ENCODE results near the gene SCGB3A1.

Gene SCGB3A1

DNA sequence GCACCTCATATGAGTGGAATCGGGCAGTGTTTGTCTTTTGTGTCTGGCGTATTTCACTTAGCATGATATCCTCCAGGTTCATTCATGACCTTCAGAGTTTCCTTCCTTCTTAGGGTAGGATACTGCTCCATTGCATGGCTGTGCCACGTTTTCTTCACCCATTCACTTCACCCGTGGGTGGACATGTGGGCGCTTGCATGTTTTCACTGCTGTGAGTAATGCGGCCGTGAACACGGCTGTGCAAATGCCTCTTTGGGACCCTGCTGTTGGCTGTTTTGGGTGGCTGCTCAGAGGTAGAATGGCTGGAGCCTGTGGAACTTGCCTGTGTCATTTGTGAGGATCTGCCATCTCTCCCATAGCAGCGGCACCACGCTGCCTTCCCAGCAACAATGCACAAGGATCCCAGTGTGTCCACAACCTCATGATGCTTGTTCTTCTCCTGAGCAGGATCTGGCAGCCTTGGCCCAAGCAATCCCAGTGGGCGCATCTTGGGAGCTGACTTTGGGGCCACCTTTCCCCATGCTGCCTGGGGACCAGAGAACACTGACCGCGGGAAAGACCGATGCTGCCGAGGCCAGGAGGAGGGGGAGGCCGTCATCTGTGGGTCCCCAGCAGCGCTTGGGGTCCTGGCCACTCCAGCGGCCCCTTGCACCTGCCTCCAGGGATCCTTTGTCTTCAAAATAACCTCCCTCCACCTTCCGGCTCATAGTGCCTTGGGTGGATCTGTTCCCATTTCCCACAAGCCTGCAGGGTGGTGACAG, 2.3 kb upstream of the SCGB3A1 start:
- no peak overlapping the region for H3K9ac ChIP-seq (ENCODE audit: low read length)
- no peak overlapping the region for H3K27ac ChIP-seq (ENCODE audit: low read length)
- H3K36me3 ChIP-seq (replicated peaks; ENCODE audit: low read depth, low read length), result no peaks in the 10 kb centered on the region
- no peaks in the 10 kb centered on the region for H3K27me3 ChIP-seq (ENCODE audit: low read depth, low read length)
- H3K79me2 ChIP-seq (ENCODE audit: low read length), result no peaks in the 10 kb centered on the region
- H4K20me1 ChIP-seq (ENCODE audit: insufficient read depth, low read length), result no peaks in the 10 kb centered on the region
- no peak for TF ChIP-seq EZH2phosphoT487 (IDR thresholded peaks at IDR 0.05; ENCODE audit: low read depth)
- TF ChIP-seq, protein P1, sequence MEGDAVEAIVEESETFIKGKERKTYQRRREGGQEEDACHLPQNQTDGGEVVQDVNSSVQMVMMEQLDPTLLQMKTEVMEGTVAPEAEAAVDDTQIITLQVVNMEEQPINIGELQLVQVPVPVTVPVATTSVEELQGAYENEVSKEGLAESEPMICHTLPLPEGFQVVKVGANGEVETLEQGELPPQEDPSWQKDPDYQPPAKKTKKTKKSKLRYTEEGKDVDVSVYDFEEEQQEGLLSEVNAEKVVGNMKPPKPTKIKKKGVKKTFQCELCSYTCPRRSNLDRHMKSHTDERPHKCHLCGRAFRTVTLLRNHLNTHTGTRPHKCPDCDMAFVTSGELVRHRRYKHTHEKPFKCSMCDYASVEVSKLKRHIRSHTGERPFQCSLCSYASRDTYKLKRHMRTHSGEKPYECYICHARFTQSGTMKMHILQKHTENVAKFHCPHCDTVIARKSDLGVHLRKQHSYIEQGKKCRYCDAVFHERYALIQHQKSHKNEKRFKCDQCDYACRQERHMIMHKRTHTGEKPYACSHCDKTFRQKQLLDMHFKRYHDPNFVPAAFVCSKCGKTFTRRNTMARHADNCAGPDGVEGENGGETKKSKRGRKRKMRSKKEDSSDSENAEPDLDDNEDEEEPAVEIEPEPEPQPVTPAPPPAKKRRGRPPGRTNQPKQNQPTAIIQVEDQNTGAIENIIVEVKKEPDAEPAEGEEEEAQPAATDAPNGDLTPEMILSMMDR (IDR thresholded peaks at IDR 0.05; ENCODE audit: low read depth, low read length), result no peak
- no peak overlapping the region for H3K4me3 ChIP-seq (ENCODE audit: low read length)
- H3K4me2 ChIP-seq (ENCODE audit: low read length), result no peak overlapping the region
- no peak overlapping the region for H2AFZ ChIP-seq (ENCODE audit: low read depth, low read length)
- no peaks in the 10 kb centered on the region for H3K4me1 ChIP-seq (ENCODE audit: low read length)
- H3K9me3 ChIP-seq (ENCODE audit: insufficient read depth, low read length), result no peaks in the 10 kb centered on the region

DNA sequence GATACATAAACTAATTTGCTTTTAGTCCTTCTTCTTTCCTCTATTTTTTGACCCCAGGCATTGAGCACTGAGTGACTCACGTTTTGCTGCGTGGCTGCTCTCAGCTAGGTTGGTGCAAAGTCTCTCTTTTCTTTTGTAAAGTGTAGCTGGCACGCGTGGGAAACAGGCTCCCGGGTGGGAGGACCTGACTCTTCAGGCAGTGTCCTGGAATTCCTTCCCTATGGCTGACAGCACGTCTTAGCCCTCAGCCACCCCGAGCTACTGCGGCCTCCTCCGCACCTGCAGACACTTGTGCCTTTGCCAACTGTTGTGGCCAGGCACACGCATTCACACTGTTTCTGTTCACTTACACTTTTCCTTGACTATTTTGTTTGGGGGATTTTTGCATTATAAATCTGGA, 877 bp upstream of the SCGB3A1 start:
- Histone ChIP-seq H4K20me1 (ENCODE audit: insufficient read depth, low read length) (no peaks in the 10 kb centered on the region), H3K27me3 (ENCODE audit: low read depth, low read length) (no peaks in the 10 kb centered on the region), H3K4me1 (ENCODE audit: low read length) (no peaks in the 10 kb centered on the region), H3K4me2 (ENCODE audit: low read length) (no peak overlapping the region), H3K9ac (ENCODE audit: low read length) (no peak overlapping the region), H3K9me3 (ENCODE audit: insufficient read depth, low read length) (no peaks in the 10 kb centered on the region), H2AFZ (ENCODE audit: low read depth, low read length) (no peak overlapping the region), H3K36me3 (replicated peaks; ENCODE audit: low read depth, low read length) (no peaks in the 10 kb centered on the region), H3K79me2 (ENCODE audit: low read length) (no peaks in the 10 kb centered on the region), H3K4me3 (ENCODE audit: low read length) (no peak overlapping the region), H3K27ac (ENCODE audit: low read length) (no peak overlapping the region)
- TF ChIP-seq, protein P1 (IDR thresholded peaks at IDR 0.05; ENCODE audit: low read depth, low read length), result no peak
- TF ChIP-seq EZH2phosphoT487 (IDR thresholded peaks at IDR 0.05; ENCODE audit: low read depth), result no peak

DNA sequence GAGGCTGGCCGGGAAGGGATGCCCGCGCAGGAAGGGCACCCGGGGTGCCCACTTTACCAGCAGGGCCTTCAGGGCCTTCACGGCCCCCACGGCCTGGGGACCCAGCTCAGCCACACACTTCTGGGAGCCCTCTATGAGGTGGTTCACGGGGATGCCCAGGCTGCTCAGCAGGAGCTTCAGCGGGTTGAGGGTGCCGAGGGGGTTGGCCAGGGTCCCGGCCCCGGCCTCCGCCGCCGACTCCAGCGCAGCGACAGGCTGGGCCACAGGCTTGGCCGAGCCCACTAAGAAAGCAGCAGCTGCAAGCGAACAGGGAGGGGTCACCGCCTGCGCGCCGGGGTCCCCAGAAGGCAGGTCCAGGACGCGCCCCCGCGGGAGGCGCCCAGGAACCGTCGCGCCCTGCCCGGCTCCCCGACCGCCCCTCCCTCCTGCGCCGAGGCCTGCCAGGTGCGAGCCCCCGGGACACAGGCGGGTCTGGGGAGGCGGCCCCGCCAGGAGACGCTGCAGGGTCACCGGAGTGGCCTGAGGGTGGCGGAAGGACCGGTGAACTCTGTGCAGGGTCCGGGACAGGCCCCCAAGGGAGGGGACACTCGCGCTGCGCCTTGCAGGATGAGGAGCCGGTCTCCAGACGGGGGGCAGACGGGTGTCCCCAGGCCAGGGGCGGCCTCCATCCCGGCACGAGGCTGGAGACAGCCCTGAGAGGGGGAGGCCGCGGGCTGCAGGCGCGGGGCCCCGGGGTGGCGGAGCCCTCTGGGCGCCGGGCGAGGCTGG, 572 bp downstream of the SCGB3A1 start:
- H3K79me2 ChIP-seq (ENCODE audit: low read length), result no peaks in the 10 kb centered on the region
- no peaks in the 10 kb centered on the region for H3K4me1 ChIP-seq (ENCODE audit: low read length)
- H3K27ac ChIP-seq (ENCODE audit: low read length), result no peak overlapping the region
- H3K27me3 ChIP-seq (ENCODE audit: low read depth, low read length), result no peaks in the 10 kb centered on the region
- H3K9ac ChIP-seq (ENCODE audit: low read length), result no peak overlapping the region
- no peak overlapping the region for H3K4me2 ChIP-seq (ENCODE audit: low read length)
- no peaks in the 10 kb centered on the region for H4K20me1 ChIP-seq (ENCODE audit: insufficient read depth, low read length)
- no peaks in the 10 kb centered on the region for H3K36me3 ChIP-seq (replicated peaks; ENCODE audit: low read depth, low read length)
- no peaks in the 10 kb centered on the region for H3K9me3 ChIP-seq (ENCODE audit: insufficient read depth, low read length)
- H3K4me3 ChIP-seq (ENCODE audit: low read length), result no peak overlapping the region
- TF ChIP-seq EZH2phosphoT487 (IDR thresholded peaks at IDR 0.05; ENCODE audit: low read depth), result no peak
- TF ChIP-seq, protein P1 (IDR thresholded peaks at IDR 0.05; ENCODE audit: low read depth, low read length), result no peak
- H2AFZ ChIP-seq (ENCODE audit: low read depth, low read length), result no peak overlapping the region

DNA sequence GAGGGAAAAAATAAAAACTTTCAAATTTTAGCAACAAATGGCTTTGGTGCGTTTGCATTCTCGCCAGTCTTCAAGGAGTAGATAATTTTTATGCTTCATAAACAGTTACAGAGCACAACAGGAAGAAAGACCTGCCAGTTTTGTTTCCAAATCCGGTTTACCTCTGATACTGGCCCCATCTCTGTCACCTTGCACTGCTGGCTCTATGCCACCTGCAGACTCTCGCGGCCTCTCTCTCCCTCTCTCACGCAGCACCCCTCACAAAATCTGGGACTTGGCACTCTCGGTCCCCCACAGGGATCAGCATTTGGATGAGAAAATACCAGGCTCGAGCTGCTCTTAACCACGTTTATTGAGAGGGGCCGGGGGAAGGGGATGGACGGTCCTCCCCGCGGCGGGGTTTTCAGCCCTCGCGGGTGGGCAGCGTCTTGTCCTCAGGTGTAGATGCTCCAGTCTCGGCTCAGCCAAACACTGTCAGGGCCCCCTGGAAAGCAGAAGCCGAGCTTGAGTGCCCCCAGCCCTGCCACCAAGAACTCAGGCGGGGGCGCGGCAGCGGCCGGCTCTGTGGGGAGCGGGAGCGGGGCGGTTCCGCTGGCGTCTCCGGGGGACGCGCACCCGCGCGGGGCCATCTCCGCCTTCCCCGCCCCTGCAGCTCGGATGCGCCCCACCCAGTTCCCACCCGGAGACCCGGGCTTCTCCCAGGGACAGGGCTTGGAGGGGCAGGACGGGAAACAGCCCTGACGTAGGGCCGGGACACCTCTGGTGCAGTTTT, 1.3 kb downstream of the SCGB3A1 start:
- Histone ChIP-seq H3K4me3 (ENCODE audit: low read length) (no peak overlapping the region), H3K9ac (ENCODE audit: low read length) (no peak overlapping the region), H3K4me1 (ENCODE audit: low read length) (no peaks in the 10 kb centered on the region), H3K27me3 (ENCODE audit: low read depth, low read length) (no peaks in the 10 kb centered on the region), H3K4me2 (ENCODE audit: low read length) (no peak overlapping the region), H3K79me2 (ENCODE audit: low read length) (no peaks in the 10 kb centered on the region), H3K9me3 (ENCODE audit: insufficient read depth, low read length) (no peaks in the 10 kb centered on the region), H3K27ac (ENCODE audit: low read length) (no peak overlapping the region), H2AFZ (ENCODE audit: low read depth, low read length) (no peak overlapping the region), H3K36me3 (replicated peaks; ENCODE audit: low read depth, low read length) (no peaks in the 10 kb centered on the region), H4K20me1 (ENCODE audit: insufficient read depth, low read length) (no peaks in the 10 kb centered on the region)
- TF ChIP-seq, protein P1 (IDR thresholded peaks at IDR 0.05; ENCODE audit: low read depth, low read length), result no peak
- no peak for TF ChIP-seq EZH2phosphoT487 (IDR thresholded peaks at IDR 0.05; ENCODE audit: low read depth)

All from OCI-LY3 (cell line).